B cell (primary cell): Measurements from ENCODE around the gene ACHE. TPM values are rescaled to one million over a fixed set of nuclear protein-coding genes. Genes with fewer than 3 reads are reported as not detected.
"Not testable (repeated sequence)": the region's sequence is repeated elsewhere in the genome, so short reads cannot be mapped to it uniquely, and the experiment has no call there.

ENCODE experiments used
- ATAC-seq: fragments of 200-7000 bp; cut with Tn5 transposase; one replicate; pipeline ENCODE4 v1.10.0; 2021; ENCODE audit warnings: low read depth, mild to moderate bottlenecking, moderate number of reproducible peaks, moderate library complexity
- CTCF ChIA-PET: fragments of 350-600 bp; sonication (Branson Sonifier 250); formaldehyde crosslinking; loops from one replicate; lab custom pipeline; 2021; ENCODE audit warnings: antibody characterized with exemption, inconsistent platforms; lab: Charles Lee
- POLR2A ChIA-PET: fragments of 350-600 bp; sonication (Branson Sonifier 250); formaldehyde crosslinking; loops from one replicate; lab custom pipeline; 2021; ENCODE audit warnings: antibody characterized with exemption; lab: Charles Lee
- DNase-seq: peaks from one replicate; pipeline ENCODE4 v3.0.0; 2013
- H2AFZ ChIP-seq: 2 replicates; pipeline ENCODE4 v1.6.1; 2012; ENCODE audit warnings: mild to moderate bottlenecking, low read depth, low read length; ENCODE audit not compliant: insufficient read depth, poor library complexity, severe bottlenecking
- H3K27ac ChIP-seq, 2 donors: 1 replicate in 1 of 2; 2 replicates in 1 of 2; pipeline ENCODE4 v1.5.1; 2012 to 2013; ENCODE audit warnings: low read length in 2 of 2, mild to moderate bottlenecking in 2 of 2, moderate library complexity in 1 of 2
- H3K27me3 ChIP-seq, 4 experiments: fragments of 200-600 bp in 1 of 4; sonication (generic) in 1 of 4; replicated peaks in 1 of 4; 1 replicate in 2 of 4; 2 replicates in 2 of 4; pipeline versions ENCODE4 v1.6.1 to v1.7.0; 2013 to 2016; ENCODE audit warnings: low read length in 3 of 4, mild to moderate bottlenecking in 2 of 4, mixed read lengths in 1 of 4, moderate library complexity in 1 of 4; ENCODE audit not compliant: insufficient read depth in 4 of 4, control insufficient read depth in 3 of 4; ENCODE audit errors: control extremely low read depth in 1 of 4
- H3K36me3 ChIP-seq, 2 experiments: replicated peaks in 1 of 2; 1 replicate in 1 of 2; 2 replicates in 1 of 2; pipeline versions ENCODE4 v1.6.1 to v1.7.1; 2013; ENCODE audit warnings: low read length in 1 of 2; ENCODE audit not compliant: insufficient read depth in 2 of 2, control insufficient read depth in 1 of 2; ENCODE audit errors: control extremely low read depth in 1 of 2, extremely low read depth in 1 of 2
- H3K4me1 ChIP-seq, 2 donors: fragments of 200-600 bp in 1 of 2; sonication (generic) in 1 of 2; 1 replicate in 1 of 2; 2 replicates in 1 of 2; pipeline versions ENCODE4 v1.5.1 to v1.6.1; 2013 to 2017; ENCODE audit warnings: low read length in 2 of 2; ENCODE audit not compliant: control insufficient read depth in 2 of 2, insufficient read depth in 2 of 2
- H3K4me2 ChIP-seq: replicated peaks from 2 replicates; pipeline ENCODE3; 2012; ENCODE audit warnings: mild to moderate bottlenecking, low read depth, low read length; ENCODE audit not compliant: poor library complexity, severe bottlenecking
- H3K4me3 ChIP-seq, 5 experiments: fragments of 200-600 bp in 1 of 5; sonication (generic) in 1 of 5; 1 replicate in 3 of 5; 2 replicates in 2 of 5; pipeline versions ENCODE4 v1.5.1 to v1.7.0; 2011 to 2016; ENCODE audit warnings: low read length in 4 of 5, mild to moderate bottlenecking in 4 of 5, low read depth in 2 of 5, control low read depth in 1 of 5, moderate library complexity in 1 of 5; ENCODE audit not compliant: insufficient read depth in 1 of 5; ENCODE audit errors: control extremely low read depth in 1 of 5, extremely low read depth in 1 of 5
- H3K79me2 ChIP-seq: fragments of 200-600 bp; sonication (generic); one replicate; pipeline ENCODE4 v1.6.0; 2016; ENCODE audit warnings: low read length; ENCODE audit not compliant: control insufficient read depth, insufficient read depth
- H3K9ac ChIP-seq: fragments of 200-600 bp; sonication (generic); 2 replicates; pipeline ENCODE4 v1.6.1; 2017; ENCODE audit warnings: mild to moderate bottlenecking, low read length, moderate library complexity
- H3K9me3 ChIP-seq, 3 donors: one replicate each; pipeline versions ENCODE4 v1.6.1 to v1.7.1; 2013; ENCODE audit warnings: low read length in 2 of 3; ENCODE audit not compliant: control insufficient read depth in 2 of 3, insufficient read depth in 1 of 3; ENCODE audit errors: control extremely low read depth in 1 of 3
- H4K20me1 ChIP-seq: 2 replicates; pipeline ENCODE4 v1.6.0; 2012; ENCODE audit warnings: mild to moderate bottlenecking, low read length; ENCODE audit not compliant: insufficient read depth, control insufficient read depth, poor library complexity, severe bottlenecking
- H3K27ac Mint-ChIP-seq: one replicate; pipeline ENCODE4 v1.8.0; 2021; ENCODE audit warnings: mixed read lengths
- H3K27me3 Mint-ChIP-seq: one replicate; pipeline ENCODE4 v1.8.0; 2021; ENCODE audit warnings: mixed read lengths
- H3K4me1 Mint-ChIP-seq: one replicate; pipeline ENCODE4 v1.8.0; 2021; ENCODE audit warnings: mixed read lengths
- H3K4me3 Mint-ChIP-seq: one replicate; pipeline ENCODE4 v1.8.0; 2021; ENCODE audit warnings: mixed read lengths
- H3K9me3 Mint-ChIP-seq: one replicate; pipeline ENCODE4 v1.8.0; 2022; ENCODE audit warnings: mixed read lengths; ENCODE audit not compliant: insufficient read depth
- EZH2 ChIP-seq: IDR thresholded peaks from 2 replicates; pipeline ENCODE4 v1.6.1; 2012; ENCODE audit warnings: borderline replicate concordance, low read depth, mild to moderate bottlenecking, moderate library complexity, low read length; ENCODE audit not compliant: insufficient read depth, poor library complexity, severe bottlenecking
- WGBS: methylation state at CpG from one replicate; pipeline ENCODE4 v1.1.5; 2013; ENCODE audit warnings: missing lambda C conversion rate; ENCODE audit not compliant: insufficient coverage; 5-methylcytosine and 5-hydroxymethylcytosine counted together
- intact Hi-C: fragments of 100-400 bp; cut with micrococcal nuclease; formaldehyde crosslinking; loops from one replicate; pipeline ENCODE4 v1.10.0; 2022
- polyA plus RNA-seq: library from polyadenylated mRNA; depleted of rRNA; stranded (reverse); fragments of >200 nt; gene quantifications from 2 replicates; pipeline ENCODE4 v1.2.3, GENCODE V29; 2012
- total RNA-seq, 2 donors: library from RNA; stranded (reverse); fragments of 120-200 nt in 1 of 2; gene quantifications; 1 replicate in 1 of 2; 2 replicates in 1 of 2; pipeline versions ENCODE4 v1.2.3 to v1.2.4, GENCODE V29; 2013 to 2022
- TF ChIP-seq, protein P1 (sequence below): fragments of 200-600 bp; IDR thresholded peaks from one replicate; pipeline ENCODE4 v1.8.0; 2022; ENCODE audit warnings: antibody characterized with exemption, mild to moderate bottlenecking

The ACHE gene
- total and polyA plus RNA-seq, 2 donors (not counting 1 experiment from before 2014, with no cell fraction given) = 0.13 to 0.15 TPM

DNA sequence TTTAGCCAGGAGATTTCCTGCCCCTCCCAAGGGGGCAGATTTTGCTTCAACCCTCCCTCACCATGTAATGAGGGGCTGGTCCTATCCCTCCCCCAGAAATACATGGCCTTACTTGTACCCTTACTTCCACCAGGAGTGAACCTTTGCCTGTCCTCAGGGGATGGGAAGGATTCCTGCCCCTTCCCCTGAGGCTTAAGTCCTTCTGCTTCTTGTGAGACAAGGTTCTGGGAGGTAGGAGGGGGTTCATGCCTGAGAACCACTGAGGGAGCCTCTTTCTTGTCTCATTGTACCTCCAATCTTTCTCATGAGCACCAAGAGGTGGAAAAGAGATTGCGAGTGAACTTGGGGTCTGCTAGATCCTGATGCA is 34.1 kb upstream of the ACHE start:
- H3K4me2 ChIP-seq = no peak overlapping the region
- TF ChIP-seq EZH2 = no peak
- TF ChIP-seq, protein P1, sequence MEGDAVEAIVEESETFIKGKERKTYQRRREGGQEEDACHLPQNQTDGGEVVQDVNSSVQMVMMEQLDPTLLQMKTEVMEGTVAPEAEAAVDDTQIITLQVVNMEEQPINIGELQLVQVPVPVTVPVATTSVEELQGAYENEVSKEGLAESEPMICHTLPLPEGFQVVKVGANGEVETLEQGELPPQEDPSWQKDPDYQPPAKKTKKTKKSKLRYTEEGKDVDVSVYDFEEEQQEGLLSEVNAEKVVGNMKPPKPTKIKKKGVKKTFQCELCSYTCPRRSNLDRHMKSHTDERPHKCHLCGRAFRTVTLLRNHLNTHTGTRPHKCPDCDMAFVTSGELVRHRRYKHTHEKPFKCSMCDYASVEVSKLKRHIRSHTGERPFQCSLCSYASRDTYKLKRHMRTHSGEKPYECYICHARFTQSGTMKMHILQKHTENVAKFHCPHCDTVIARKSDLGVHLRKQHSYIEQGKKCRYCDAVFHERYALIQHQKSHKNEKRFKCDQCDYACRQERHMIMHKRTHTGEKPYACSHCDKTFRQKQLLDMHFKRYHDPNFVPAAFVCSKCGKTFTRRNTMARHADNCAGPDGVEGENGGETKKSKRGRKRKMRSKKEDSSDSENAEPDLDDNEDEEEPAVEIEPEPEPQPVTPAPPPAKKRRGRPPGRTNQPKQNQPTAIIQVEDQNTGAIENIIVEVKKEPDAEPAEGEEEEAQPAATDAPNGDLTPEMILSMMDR = no peak
- intact Hi-C loops = no loop called here
- ChIA-PET POLR2A (no interaction called here), CTCF (no interaction called here)
- H3K4me1 Mint-ChIP-seq = no peaks in the 10 kb centered on the region
- no peak overlapping the region for H2AFZ ChIP-seq
- H3K27ac Mint-ChIP-seq = no peak overlapping the region
- peaks cover 0 to 21% (median 0%) of the 10 kb centered on the region in 3 donors for H3K9me3 ChIP-seq
- ATAC-seq (no peak), DNase-seq (no peak)
- H3K27me3 ChIP-seq = peaks cover 0 to 6% (median 3%) of the 10 kb centered on the region in 4 experiments
- H3K4me1 ChIP-seq = no peaks in the 10 kb centered on the region
- H3K36me3 ChIP-seq = no peaks in the 10 kb centered on the region
- no peak overlapping the region for H3K4me3 ChIP-seq
- no peak overlapping the region for H3K4me3 Mint-ChIP-seq
- no peak overlapping the region for H3K9ac ChIP-seq
- no CpG with 5 or more reads among the region's 1 CpG for WGBS
- H3K27me3 Mint-ChIP-seq = peaks cover 17% of the 10 kb centered on the region
- peaks cover 3% of the 10 kb centered on the region for H3K9me3 Mint-ChIP-seq
- H3K79me2 ChIP-seq = no peaks in the 10 kb centered on the region
- no peaks in the 10 kb centered on the region for H4K20me1 ChIP-seq
- no peak overlapping the region for H3K27ac ChIP-seq

DNA sequence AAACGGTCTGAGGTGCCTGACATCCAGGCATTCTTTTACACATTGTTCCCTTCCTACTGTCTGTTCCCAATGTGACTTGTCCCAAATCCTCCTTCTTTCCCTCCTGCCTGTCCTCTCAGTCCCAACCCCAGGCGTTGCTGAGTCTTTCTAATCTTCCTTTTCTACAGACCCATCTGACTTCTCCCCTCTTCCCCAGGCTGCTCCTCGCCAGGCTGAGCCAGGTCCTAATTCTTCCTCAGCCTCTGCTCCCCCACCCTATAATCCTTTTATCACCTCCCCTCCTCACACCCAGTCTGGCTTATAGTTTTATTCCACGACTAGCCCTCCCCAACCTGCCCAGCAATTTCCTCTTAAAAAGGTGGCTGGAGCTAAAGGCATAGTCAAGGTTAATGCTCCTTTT is 27.9 kb upstream of the ACHE start:
- DNase-seq, H3K9ac ChIP-seq, H3K4me3 ChIP-seq, CTCF ChIA-PET, intact Hi-C loops, H3K4me1 ChIP-seq, H3K79me2 ChIP-seq, H3K9me3 Mint-ChIP-seq, POLR2A ChIA-PET, H3K9me3 ChIP-seq, H3K27me3 ChIP-seq, H3K4me1 Mint-ChIP-seq, ATAC-seq, H3K36me3 ChIP-seq, H3K27ac Mint-ChIP-seq, H2AFZ ChIP-seq, H3K4me2 ChIP-seq, H3K27ac ChIP-seq, H4K20me1 ChIP-seq, H3K4me3 Mint-ChIP-seq: not testable (repeated sequence)
- WGBS = 70% methylated on average over 4 of the region's 4 CpGs
- peaks cover 38% of the 10 kb centered on the region for H3K27me3 Mint-ChIP-seq
